ENCODE measurements around the gene CX3CL1. TPM values are rescaled to one million over a fixed set of nuclear protein-coding genes. Genes with fewer than 3 reads are reported as not detected.

Gene CX3CL1
- total and polyA plus RNA-seq, 2 of the 13 experiments (the other 11 are each of a cell fraction or from before 2014, with no cell fraction given): 57.3 to 60.8 TPM

- TF ChIP-seq HNF4G (IDR thresholded peaks at IDR 0.05; ENCODE audit: borderline replicate concordance, low read depth, low read length): no peak
- no peak for TF ChIP-seq HNF4G (CRISPR knock-in tag; IDR thresholded peaks at IDR 0.05; ENCODE audit: borderline replicate concordance, low read depth)
- 0 out of 2 replicates have a peak, but pooled peaks have one; percentile 16 for TF ChIP-seq ZNF292 (CRISPR knock-in tag; IDR thresholded peaks at IDR 0.05; ENCODE audit: borderline replicate concordance, low read depth)
- TF ChIP-seq ATF7 (IDR thresholded peaks at IDR 0.05): no peak
- no peak for TF ChIP-seq ATF7 (CRISPR knock-in tag; IDR thresholded peaks at IDR 0.05)
- TF ChIP-seq TOPORS (CRISPR knock-in tag; IDR thresholded peaks at IDR 0.05): no peak
- no peak for TF ChIP-seq CAMTA2 (CRISPR knock-in tag; IDR thresholded peaks at IDR 0.05; ENCODE audit: borderline replicate concordance)
- 0 out of 2 replicates have a peak, but pooled peaks have one; percentile 45 for TF ChIP-seq HDAC1 (CRISPR knock-in tag; IDR thresholded peaks at IDR 0.05)
- TF ChIP-seq NKX3-1 (CRISPR knock-in tag; IDR thresholded peaks at IDR 0.05): no peak
- no peak for TF ChIP-seq ZSCAN22 (CRISPR knock-in tag; IDR thresholded peaks at IDR 0.05)
- no peak for TF ChIP-seq ZNF589 (CRISPR knock-in tag; conservative IDR thresholded peaks at IDR 0.05)
- TF ChIP-seq ZNF510 (CRISPR knock-in tag; IDR thresholded peaks at IDR 0.05; ENCODE audit: low read depth): no peak
- TF ChIP-seq PLRG1 (conservative IDR thresholded peaks at IDR 0.05): no peak
- TF ChIP-seq ZNF513 (CRISPR knock-in tag; conservative IDR thresholded peaks at IDR 0.05): no peak
- no peak for TF ChIP-seq CHD4 (IDR thresholded peaks at IDR 0.05; ENCODE audit: borderline replicate concordance, low read length)
- no peak for TF ChIP-seq ZNF263 (CRISPR knock-in tag; IDR thresholded peaks at IDR 0.05)
- TF ChIP-seq STAT5B (CRISPR knock-in tag; IDR thresholded peaks at IDR 0.05): no peak
- no peak for TF ChIP-seq ZNF512B (CRISPR knock-in tag; IDR thresholded peaks at IDR 0.05; ENCODE audit: borderline replicate concordance)
- TF ChIP-seq U2AF1 (optimal IDR thresholded peaks at IDR 0.05; ENCODE audit: low read depth, low read length): no peak
- TF ChIP-seq ZNF496 (CRISPR knock-in tag; IDR thresholded peaks at IDR 0.05; ENCODE audit: insufficient replicate concordance): no peak
- no peak for TF ChIP-seq MAZ (IDR thresholded peaks at IDR 0.05; ENCODE audit: borderline replicate concordance, low read depth, low read length)
- no peak for TF ChIP-seq MAZ (CRISPR knock-in tag; IDR thresholded peaks at IDR 0.05; ENCODE audit: low read depth)
- TF ChIP-seq CEBPB (IDR thresholded peaks at IDR 0.05; ENCODE audit: borderline replicate concordance, low read depth, low read length): no peak
- 0 out of 2 replicates have a peak, but pooled peaks have one; percentile 19 for TF ChIP-seq RCOR2 (CRISPR knock-in tag; IDR thresholded peaks at IDR 0.05)
- TF ChIP-seq RFX5 (IDR thresholded peaks at IDR 0.05; ENCODE audit: low read depth, low read length): no peak
- TF ChIP-seq GTF2F1 (IDR thresholded peaks at IDR 0.05; ENCODE audit: low read length): no peak
- TF ChIP-seq SRSF4 (IDR thresholded peaks at IDR 0.05; ENCODE audit: low read depth, low read length, poor library complexity, severe bottlenecking): no peak
- no peak for TF ChIP-seq NFRKB (IDR thresholded peaks at IDR 0.05)
- no peak for TF ChIP-seq SMARCC2 (IDR thresholded peaks at IDR 0.05)
- 0 out of 2 replicates have a peak, but pooled peaks have one; percentile 15 for TF ChIP-seq ZNF746 (CRISPR knock-in tag; IDR thresholded peaks at IDR 0.05)
Observed at GRCh38 chr16:57377080-57377841, 5.0 kb downstream of the CX3CL1 start (continued).

Data from HepG2 (cell line).